Fibroblast of lung (primary cell): ENCODE measurements around the gene TPM4. TPM values are rescaled to one million over a fixed set of nuclear protein-coding genes. Genes with fewer than 3 reads are reported as not detected.
A peak's percentile ranks its signal among the peaks of the same experiment; 100 is the strongest.
"Not testable (repeated sequence)": the region's sequence is repeated elsewhere in the genome, so short reads cannot be mapped to it uniquely, and the experiment has no call there.

Source experiments
- DNase-seq, 2 donors: peaks; one replicate each; pipeline versions ENCODE4 v3.0.0 to v3.0.0-alpha.2; 2010; ENCODE audit warnings: low read depth in 2 of 2
- H2AFZ ChIP-seq: 2 replicates; pipeline ENCODE4 v1.5.1; 2012; ENCODE audit warnings: low read length, control low read depth, inconsistent platforms
- H3K27ac ChIP-seq: 2 replicates; pipeline ENCODE4 v1.5.1; 2011; ENCODE audit warnings: low read length, control low read depth; ENCODE audit not compliant: insufficient read depth
- H3K27me3 ChIP-seq: 2 replicates; pipeline ENCODE4 v1.5.1; 2011; ENCODE audit warnings: mild to moderate bottlenecking, low read length; ENCODE audit not compliant: control insufficient read depth, insufficient read depth
- H3K36me3 ChIP-seq: 2 replicates; pipeline ENCODE4 v1.5.1; 2011; ENCODE audit warnings: low read length; ENCODE audit not compliant: control insufficient read depth, insufficient read depth
- H3K4me1 ChIP-seq: 2 replicates; pipeline ENCODE4 v1.5.1; 2011; ENCODE audit warnings: low read length; ENCODE audit not compliant: control insufficient read depth, insufficient read depth; ENCODE audit errors: extremely low read depth
- H3K4me2 ChIP-seq: 2 replicates; pipeline ENCODE4 v1.5.1; 2011; ENCODE audit warnings: low read length, control low read depth; ENCODE audit not compliant: insufficient read depth; ENCODE audit errors: extremely low read depth
- H3K4me3 ChIP-seq, 4 experiments: fragments of 200-600 bp in 1 of 4; sonication (generic) in 1 of 4; replicated peaks in 1 of 4; 2 replicates each; pipeline ENCODE4 v1.5.1; 2011 to 2016; ENCODE audit warnings: low read length in 4 of 4, low read depth in 3 of 4, mild to moderate bottlenecking in 3 of 4, control low read depth in 2 of 4, inconsistent platforms in 1 of 4, mixed read lengths in 1 of 4; ENCODE audit not compliant: insufficient read depth in 1 of 4; ENCODE audit errors: control extremely low read depth in 1 of 4
- H3K79me2 ChIP-seq: 2 replicates; pipeline ENCODE4 v1.5.1; 2012; ENCODE audit warnings: mild to moderate bottlenecking, low read length, inconsistent platforms; ENCODE audit not compliant: control insufficient read depth, insufficient read depth
- H3K9ac ChIP-seq: 2 replicates; pipeline ENCODE4 v1.5.1; 2011; ENCODE audit warnings: mild to moderate bottlenecking, low read length, control low read depth; ENCODE audit not compliant: insufficient read depth
- H3K9me3 ChIP-seq: 2 replicates; pipeline ENCODE4 v1.5.1; 2012; ENCODE audit warnings: low read depth, low read length; ENCODE audit not compliant: control insufficient read depth, insufficient read depth
- H4K20me1 ChIP-seq: 2 replicates; pipeline ENCODE4 v1.5.1; 2011; ENCODE audit warnings: low read length; ENCODE audit not compliant: control insufficient read depth, insufficient read depth; ENCODE audit errors: extremely low read depth
- EZH2 ChIP-seq: IDR thresholded peaks from 2 replicates; pipeline ENCODE4 v1.5.1; 2012; ENCODE audit warnings: low read length, control low read depth, mild to moderate bottlenecking; ENCODE audit errors: missing control alignments
- polyA plus RNA-seq, 2 donors: library from polyadenylated mRNA; depleted of rRNA in 1 of 2; stranded (reverse) in 1 of 2; unstranded in 1 of 2; fragments of >200 nt; gene quantifications; 2 replicates each; pipeline ENCODE4 v1.2.1, GENCODE V29; 2011 to 2012; ENCODE audit warnings: missing spikeins in 1 of 2
- total RNA-seq: library from RNA; depleted of rRNA; stranded (reverse); fragments of >200 nt; gene quantifications from 2 replicates; pipeline ENCODE4 v1.2.1, GENCODE V29; 2014
- TF ChIP-seq, protein P1 (sequence below), 2 donors: IDR thresholded peaks in 1 of 2; conservative IDR thresholded peaks in 1 of 2; 1 replicate in 1 of 2; 2 replicates in 1 of 2; pipeline ENCODE4 v1.5.1; 2011 to 2012; ENCODE audit warnings: low read length in 2 of 2, control low read depth in 1 of 2, inconsistent platforms in 1 of 2, low read depth in 1 of 2, mild to moderate bottlenecking in 1 of 2

The TPM4 gene
- total and polyA plus RNA-seq, 2 donors (not counting 1 experiment from before 2014, with no cell fraction given): 822 to 2,577 TPM

DNA sequence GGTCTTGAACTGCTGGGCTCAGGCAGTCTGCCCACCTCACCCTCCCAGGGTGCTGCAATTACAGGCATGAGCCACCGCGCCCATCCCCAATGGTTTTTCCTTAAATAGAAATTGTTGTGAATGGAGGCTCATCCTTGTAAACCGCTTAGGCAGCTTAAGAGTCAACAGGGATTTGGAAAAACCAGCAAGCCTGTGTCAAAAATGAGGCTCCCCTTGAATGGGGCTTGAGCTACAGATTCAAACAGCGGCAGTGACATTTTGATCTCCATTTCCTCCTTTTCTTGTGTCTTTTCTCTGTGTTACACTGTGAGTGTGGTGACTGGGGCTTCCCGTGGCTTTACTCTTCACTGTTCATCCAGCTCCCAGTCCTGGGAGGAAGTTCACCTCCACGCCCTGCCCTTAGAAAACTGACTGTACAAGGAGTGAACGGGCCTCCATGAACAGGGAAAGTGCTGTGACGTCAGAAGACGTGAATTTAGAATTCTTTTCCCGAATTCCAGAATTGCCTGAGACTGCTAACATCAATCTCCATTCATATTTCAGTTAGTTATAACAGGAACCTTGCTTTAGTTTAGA is 20.1 kb downstream of the TPM4 start:
- Histone ChIP-seq H3K9me3 (no peaks in the 10 kb centered on the region), H3K4me3 (no peak overlapping the region), H4K20me1 (peaks cover 2% of the 10 kb centered on the region), H3K4me2 (no peak overlapping the region), H3K79me2 (peaks cover 25% of the 10 kb centered on the region), H3K27me3 (no peaks in the 10 kb centered on the region), H2AFZ (no peak overlapping the region), H3K27ac (peak overlapping the region; percentile 0), H3K36me3 (peaks cover 36% of the 10 kb centered on the region), H3K4me1 (peaks cover 2% of the 10 kb centered on the region), H3K9ac (no peak overlapping the region)
- no peak for TF ChIP-seq EZH2
- TF ChIP-seq, protein P1, sequence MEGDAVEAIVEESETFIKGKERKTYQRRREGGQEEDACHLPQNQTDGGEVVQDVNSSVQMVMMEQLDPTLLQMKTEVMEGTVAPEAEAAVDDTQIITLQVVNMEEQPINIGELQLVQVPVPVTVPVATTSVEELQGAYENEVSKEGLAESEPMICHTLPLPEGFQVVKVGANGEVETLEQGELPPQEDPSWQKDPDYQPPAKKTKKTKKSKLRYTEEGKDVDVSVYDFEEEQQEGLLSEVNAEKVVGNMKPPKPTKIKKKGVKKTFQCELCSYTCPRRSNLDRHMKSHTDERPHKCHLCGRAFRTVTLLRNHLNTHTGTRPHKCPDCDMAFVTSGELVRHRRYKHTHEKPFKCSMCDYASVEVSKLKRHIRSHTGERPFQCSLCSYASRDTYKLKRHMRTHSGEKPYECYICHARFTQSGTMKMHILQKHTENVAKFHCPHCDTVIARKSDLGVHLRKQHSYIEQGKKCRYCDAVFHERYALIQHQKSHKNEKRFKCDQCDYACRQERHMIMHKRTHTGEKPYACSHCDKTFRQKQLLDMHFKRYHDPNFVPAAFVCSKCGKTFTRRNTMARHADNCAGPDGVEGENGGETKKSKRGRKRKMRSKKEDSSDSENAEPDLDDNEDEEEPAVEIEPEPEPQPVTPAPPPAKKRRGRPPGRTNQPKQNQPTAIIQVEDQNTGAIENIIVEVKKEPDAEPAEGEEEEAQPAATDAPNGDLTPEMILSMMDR (conservative IDR thresholded peaks at IDR 0.05 in 1 of 2, IDR thresholded peaks at IDR 0.05 in 1 of 2; ENCODE audit: low read depth in 1 of 2, low read length in 2 of 2): no peak
- no peak for DNase-seq

DNA sequence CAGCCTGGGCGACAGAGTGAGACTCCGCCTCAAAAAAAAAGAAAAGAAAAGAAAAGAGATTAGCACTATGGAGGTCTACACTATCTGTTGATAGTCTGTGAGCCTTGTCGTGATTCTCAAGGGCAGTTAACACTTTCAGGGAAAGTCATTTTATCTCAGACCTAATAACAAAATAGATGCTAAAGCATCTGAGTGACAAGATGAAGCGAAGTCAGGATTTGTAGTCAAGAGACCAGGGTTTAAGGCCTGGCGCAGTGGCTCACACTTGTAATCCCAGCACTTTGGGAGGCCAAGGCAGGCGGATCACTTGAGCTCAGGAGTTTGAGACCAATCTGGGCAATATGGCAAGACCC is 22.1 kb downstream of the TPM4 start:
- Histone ChIP-seq H3K9me3 (no peaks in the 10 kb centered on the region), H3K9ac (no peak overlapping the region), H4K20me1 (peaks cover 2% of the 10 kb centered on the region), H3K4me1 (no peaks in the 10 kb centered on the region), H3K36me3 (peaks cover 34% of the 10 kb centered on the region), H2AFZ (no peak overlapping the region), H3K27me3 (no peaks in the 10 kb centered on the region), H3K27ac (no peak overlapping the region), H3K4me3 (no peak overlapping the region), H3K4me2 (no peak overlapping the region), H3K79me2 (peaks cover 15% of the 10 kb centered on the region)
- TF ChIP-seq, protein P1 (conservative IDR thresholded peaks at IDR 0.05 in 1 of 2, IDR thresholded peaks at IDR 0.05 in 1 of 2; ENCODE audit: low read depth in 1 of 2, low read length in 2 of 2): no peak
- TF ChIP-seq EZH2: no peak
- peak in 1 of 2 donors; percentile 21 for DNase-seq

DNA sequence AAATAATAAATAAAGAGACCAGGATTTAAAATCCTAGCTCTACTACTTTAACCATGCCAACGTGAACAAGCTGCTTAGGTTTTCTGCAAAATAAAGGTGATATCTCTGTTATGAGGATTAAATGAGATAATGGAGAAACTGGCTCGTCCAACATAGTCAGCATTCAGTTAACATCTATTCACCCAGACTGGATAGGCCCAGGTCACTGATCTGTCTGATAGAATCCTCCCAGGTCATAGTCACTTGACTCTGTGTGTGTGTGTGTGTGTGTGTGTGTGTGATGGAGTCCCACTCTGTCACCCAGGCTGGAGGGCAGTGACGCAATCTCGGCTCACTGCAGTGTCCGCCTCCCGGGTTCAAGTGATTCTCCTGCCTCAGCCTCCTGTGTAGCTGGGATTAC is 22.5 kb downstream of the TPM4 start:
- no peaks in the 10 kb centered on the region for H3K4me1 ChIP-seq
- no peak overlapping the region for H3K27ac ChIP-seq
- H2AFZ ChIP-seq: no peak overlapping the region
- H3K9ac ChIP-seq: no peak overlapping the region
- no peaks in the 10 kb centered on the region for H3K27me3 ChIP-seq
- no peaks in the 10 kb centered on the region for H3K9me3 ChIP-seq
- peaks cover 15% of the 10 kb centered on the region for H3K79me2 ChIP-seq
- H3K4me2 ChIP-seq: no peak overlapping the region
- H3K36me3 ChIP-seq: peaks cover 34% of the 10 kb centered on the region
- TF ChIP-seq EZH2: no peak
- TF ChIP-seq, protein P1 (conservative IDR thresholded peaks at IDR 0.05 in 1 of 2, IDR thresholded peaks at IDR 0.05 in 1 of 2; ENCODE audit: low read depth in 1 of 2, low read length in 2 of 2): no peak
- H3K4me3 ChIP-seq: no peak overlapping the region
- DNase-seq: peak in 1 of 2 donors; percentile 27
- peaks cover 2% of the 10 kb centered on the region for H4K20me1 ChIP-seq

GRCh38 chr19:16099314-16099965 is 23.1 kb downstream of the TPM4 start:
- not testable (repeated sequence) for H3K27ac ChIP-seq, DNase-seq, H3K9me3 ChIP-seq, H3K4me3 ChIP-seq, H3K9ac ChIP-seq, H3K4me1 ChIP-seq, H3K4me2 ChIP-seq, H2AFZ ChIP-seq, H3K27me3 ChIP-seq, H4K20me1 ChIP-seq
- peaks cover 34% of the 10 kb centered on the region for H3K36me3 ChIP-seq
- H3K79me2 ChIP-seq: peaks cover 15% of the 10 kb centered on the region
